Measurements from ENCODE around the gene ALKBH6.

The ALKBH6 gene

DNA sequence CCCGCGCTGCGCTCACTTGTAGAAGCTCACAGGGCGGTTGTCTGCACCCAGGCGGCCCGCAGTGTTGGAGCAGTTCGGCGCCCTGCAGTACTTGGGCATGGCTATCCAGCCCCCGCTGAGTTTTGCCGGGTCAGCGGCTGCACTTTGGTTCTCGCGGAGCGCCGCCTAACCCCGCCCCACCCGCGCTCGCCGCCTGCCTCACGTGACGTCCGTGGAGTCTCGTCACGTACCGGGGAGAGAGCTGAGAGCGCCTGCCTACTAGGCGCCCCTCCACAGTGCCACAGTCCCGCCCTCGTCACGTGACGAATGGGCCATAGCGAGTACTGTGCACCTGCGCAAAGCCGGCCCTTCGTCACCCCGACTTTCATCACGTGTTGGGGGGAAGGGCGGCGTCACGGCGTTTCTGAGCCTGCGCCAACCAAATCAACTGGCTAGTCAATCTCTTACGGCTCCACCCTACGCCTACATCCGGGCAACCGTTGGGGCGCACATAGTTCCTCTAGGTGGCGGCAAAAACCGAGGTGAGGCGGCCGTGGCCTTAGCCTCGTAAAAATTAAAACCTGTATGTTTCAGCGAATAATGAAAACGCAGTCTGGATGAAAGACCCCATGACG, 40.2 kb upstream of the ALKBH6 start, which contains the start of gene THAP8:
Gene THAP8 (minus strand): TSS at position 167 of the 614 bp plus-strand sequence. CDS start 68 bp downstream, at position 99.
- TF ChIP-seq, protein P1, sequence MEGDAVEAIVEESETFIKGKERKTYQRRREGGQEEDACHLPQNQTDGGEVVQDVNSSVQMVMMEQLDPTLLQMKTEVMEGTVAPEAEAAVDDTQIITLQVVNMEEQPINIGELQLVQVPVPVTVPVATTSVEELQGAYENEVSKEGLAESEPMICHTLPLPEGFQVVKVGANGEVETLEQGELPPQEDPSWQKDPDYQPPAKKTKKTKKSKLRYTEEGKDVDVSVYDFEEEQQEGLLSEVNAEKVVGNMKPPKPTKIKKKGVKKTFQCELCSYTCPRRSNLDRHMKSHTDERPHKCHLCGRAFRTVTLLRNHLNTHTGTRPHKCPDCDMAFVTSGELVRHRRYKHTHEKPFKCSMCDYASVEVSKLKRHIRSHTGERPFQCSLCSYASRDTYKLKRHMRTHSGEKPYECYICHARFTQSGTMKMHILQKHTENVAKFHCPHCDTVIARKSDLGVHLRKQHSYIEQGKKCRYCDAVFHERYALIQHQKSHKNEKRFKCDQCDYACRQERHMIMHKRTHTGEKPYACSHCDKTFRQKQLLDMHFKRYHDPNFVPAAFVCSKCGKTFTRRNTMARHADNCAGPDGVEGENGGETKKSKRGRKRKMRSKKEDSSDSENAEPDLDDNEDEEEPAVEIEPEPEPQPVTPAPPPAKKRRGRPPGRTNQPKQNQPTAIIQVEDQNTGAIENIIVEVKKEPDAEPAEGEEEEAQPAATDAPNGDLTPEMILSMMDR (IDR thresholded peaks at IDR 0.05; ENCODE audit: low read depth, low read length), result peak; percentile 57
- DNase-seq (ENCODE audit: extremely low read depth, low read depth), result peak; percentile 98

DNA sequence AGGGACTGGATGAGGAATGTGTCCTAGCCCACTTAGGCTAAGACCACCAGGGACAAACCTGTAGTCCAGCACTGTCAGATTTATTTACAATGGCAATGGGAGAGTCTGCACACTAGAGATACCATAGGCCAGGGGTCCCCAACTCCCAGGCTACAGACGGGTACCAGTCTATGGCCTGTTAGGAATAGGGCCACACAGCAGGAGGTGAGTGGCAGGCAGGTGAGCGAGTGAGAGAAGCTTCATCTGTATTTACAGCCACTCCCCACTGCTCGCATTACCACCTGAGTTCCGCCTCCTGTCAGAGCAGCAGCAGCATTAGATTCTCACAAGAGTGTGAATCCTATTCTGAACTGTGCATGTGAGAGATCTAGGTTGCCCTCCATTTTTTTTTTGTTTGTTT, 37.6 kb upstream of the ALKBH6 start:
- no peak for DNase-seq (ENCODE audit: extremely low read depth, low read depth)
- TF ChIP-seq, protein P1 (IDR thresholded peaks at IDR 0.05; ENCODE audit: low read depth, low read length), result no peak

DNA sequence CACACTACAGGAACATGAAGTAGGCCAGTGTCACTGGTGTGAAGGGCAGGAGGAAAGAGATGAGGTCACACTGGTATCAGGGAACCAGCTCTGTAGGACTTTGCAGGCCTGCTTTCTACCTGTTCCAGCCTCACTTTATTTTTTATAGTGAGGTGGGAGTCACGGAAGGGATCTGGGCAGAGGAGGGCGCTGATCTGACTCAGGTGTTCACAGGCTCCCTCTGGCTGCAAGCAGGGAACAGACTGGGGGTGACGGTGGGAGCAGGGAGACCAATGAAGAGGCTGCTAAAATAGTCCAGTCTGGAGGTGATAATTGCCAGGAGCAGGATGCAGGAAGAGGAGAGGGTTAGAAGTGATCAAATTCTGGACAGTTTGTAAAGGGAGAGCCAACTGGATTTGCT, 37.2 kb upstream of the ALKBH6 start:
- TF ChIP-seq, protein P1 (IDR thresholded peaks at IDR 0.05; ENCODE audit: low read depth, low read length), result peak; percentile 8; the same call in 1 of the 2 replicates
- no peak for DNase-seq (ENCODE audit: extremely low read depth, low read depth)

DNA sequence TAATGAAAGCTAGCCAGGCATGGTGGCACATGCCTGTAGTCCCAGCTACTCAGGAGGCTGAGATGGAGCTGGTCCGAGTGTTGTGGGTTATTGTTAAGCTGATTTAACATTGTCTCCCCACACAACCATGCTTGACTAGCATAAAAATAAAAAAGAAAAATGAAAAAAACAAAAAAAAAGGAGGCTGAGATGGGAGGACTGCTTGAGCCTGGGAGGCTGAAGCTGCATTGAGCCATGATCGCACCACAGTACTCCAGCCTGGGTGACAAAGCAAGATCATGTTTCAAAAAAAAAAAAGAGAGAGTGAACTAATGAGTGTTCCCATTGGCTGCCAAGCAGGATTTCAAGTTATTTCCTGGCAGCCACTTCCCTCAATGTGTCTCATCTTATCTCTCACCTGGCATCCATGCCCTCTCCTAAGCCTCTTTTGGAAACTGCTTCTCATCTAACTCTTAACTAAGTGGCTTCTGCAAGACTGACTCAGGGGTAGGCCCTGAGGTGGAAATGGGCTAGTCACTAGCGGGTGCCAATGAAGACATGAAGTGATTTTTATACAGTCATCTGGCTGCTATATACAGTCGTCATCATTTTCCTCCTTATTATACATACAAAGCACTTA, 35.2 kb upstream of the ALKBH6 start:
- DNase-seq (ENCODE audit: extremely low read depth, low read depth), result no peak
- TF ChIP-seq, protein P1 (IDR thresholded peaks at IDR 0.05; ENCODE audit: low read depth, low read length), result no peak

DNA sequence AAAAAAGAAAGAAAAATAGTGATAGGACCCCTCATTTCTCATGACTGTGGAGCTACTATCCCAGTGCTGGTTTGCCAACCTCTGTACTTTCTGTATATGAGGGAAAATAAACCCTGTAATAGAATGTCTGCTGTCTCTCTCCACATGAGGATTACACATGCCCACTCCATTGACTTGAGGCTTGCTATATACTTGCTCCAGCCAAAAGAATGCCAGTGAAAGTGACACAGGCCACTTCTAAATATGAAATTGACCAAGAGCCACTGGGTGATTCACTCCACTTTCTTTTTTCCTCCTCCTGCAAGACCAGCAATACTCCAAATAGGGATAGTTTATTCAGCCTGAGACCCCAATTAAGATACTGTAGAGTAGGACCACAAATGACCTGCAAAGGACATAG, 33.8 kb upstream of the ALKBH6 start:
- TF ChIP-seq, protein P1 (IDR thresholded peaks at IDR 0.05; ENCODE audit: low read depth, low read length), result no peak
- DNase-seq (ENCODE audit: extremely low read depth, low read depth), result no peak

DNA sequence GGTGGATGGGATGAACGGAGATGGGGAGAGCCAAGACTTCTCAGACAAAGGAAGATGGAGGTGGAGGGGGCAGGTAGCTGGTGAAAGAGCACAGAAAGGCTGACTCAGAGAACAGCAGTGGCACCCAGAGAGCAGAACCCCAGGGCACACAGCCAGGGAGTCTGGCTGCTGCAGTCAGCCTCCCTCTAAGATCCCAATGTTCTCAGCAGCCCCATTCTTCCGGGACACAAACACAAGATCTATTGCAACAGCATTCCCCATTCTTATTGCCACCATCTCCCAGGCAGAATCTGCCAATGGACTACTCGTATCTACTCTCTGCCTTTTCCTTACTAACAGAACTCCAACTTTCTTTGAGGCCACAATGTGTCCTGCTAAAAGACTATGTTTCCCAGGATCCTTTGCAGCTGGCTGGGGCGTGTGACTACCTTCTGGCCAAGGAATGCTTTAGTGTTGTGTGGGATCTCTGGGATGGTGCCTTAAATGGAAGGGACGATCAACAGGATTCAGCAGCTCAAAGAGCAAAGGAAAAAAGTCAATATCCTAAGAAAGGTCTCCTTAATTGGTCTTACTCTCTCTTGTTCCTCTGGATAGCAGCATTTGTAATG, 32.5 kb upstream of the ALKBH6 start:
- DNase-seq (ENCODE audit: extremely low read depth, low read depth), result no peak
- TF ChIP-seq, protein P1 (IDR thresholded peaks at IDR 0.05; ENCODE audit: low read depth, low read length), result no peak

DNA sequence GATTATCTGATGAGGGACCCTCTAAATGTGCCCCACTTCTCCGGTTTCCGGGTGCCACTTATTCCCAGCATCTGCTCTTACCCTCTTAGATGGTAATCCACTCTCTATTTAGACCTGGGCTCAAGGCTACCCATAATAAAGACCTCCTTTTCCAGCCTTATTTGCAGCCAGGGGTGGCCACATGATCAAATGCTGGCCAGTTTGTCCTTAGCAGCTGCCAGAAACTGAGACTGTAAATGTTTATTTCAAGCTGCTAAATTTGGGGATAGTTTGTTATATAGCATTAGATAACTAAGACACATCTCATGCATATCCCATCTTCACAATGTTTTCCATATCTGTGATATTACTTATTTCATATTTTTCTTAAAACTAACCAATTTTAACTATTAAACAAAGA, 29.9 kb upstream of the ALKBH6 start:
- TF ChIP-seq, protein P1 (IDR thresholded peaks at IDR 0.05; ENCODE audit: low read depth, low read length), result no peak

More for the DNA sequence above, 29.9 kb upstream of the ALKBH6 start:
- DNase-seq (ENCODE audit: extremely low read depth, low read depth), result no peak
